Astrocyte of the hippocampus (primary cell): ENCODE data around the gene ALDH3B2.

Experiments used
- DNase-seq: peaks from one replicate; pipeline ENCODE4 v3.0.0; 2011; ENCODE audit warnings: low read depth, low spot score

Gene ALDH3B2

GRCh38 chr11:67613960-67614715, 60.3 kb downstream of the ALDH3B2 start:
- peak; percentile 64 for DNase-seq

- DNase-seq: no peak
Measured at GRCh38 chr11:67613313-67613959, 61.0 kb downstream of the ALDH3B2 start.

- no peak for DNase-seq
Measured at GRCh38 chr11:67612751-67613150, 61.7 kb downstream of the ALDH3B2 start.
